ENCODE data around the gene CLEC16A.

CLEC16A gene

DNA sequence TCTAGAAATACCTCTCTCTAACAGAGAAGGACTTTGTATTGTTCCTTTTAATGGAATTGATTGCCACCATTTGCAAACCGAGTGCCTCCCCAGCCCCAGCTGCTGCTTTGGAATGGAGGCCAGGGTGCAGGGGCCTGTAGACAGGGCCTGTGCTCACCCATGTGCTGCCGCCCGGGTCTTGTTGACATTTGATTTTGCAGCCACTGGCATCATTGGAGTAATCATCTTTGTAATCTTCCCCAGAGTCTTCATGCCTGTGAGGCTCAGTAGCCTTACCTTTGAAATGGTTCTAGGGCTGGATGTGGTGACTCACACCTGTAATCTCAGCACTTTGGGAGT is 119.8 kb downstream of the CLEC16A start:
- DNase-seq (ENCODE audit: low spot score), result no peak

DNA sequence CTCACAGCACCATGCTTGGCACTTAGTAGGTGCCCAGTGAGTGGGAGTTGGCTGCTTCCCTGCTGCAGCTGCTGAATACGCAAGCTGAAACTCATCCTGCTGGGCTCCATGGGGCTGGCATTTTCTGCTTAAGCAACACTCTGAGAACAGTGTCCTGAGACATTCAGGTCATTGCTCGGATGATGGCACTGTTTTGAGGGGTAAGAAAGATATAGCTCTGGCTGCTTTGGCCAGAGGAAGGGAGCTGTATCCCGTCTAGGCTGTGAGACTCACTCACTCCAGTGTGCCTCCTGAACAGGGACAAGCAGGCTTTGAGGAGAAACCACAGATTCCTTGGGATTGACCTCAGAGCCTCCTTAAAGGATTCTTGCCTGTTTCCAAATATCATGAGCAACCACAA is 120.5 kb downstream of the CLEC16A start:
- no peak for DNase-seq (ENCODE audit: low spot score)

- DNase-seq (ENCODE audit: low spot score), result no peak
Measured at GRCh38 chr16:11066261-11066870, 122.0 kb downstream of the CLEC16A start.

DNA sequence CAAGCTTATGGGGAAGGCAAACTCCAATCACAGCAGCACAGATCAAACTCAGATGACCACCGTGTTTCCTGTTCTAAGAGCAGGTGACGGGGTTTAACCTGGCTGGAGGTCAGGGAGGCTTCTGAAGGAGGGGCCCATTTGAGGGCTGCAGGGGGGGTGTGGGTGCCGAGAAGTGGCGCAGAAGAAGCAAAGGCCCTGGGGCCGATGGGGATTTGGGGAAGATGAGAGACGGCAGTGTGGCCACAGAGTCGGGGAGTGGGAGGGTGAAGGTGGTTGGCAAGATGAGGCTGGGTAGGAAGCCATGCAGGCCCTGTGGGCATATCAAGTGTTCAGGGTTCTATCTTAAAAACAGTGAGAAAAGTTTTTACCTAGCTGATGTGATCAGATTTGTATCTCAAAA is 122.9 kb downstream of the CLEC16A start:
- no peak for DNase-seq (ENCODE audit: low spot score)

GRCh38 chr16:11067697-11068141 is 123.4 kb downstream of the CLEC16A start:
- DNase-seq (ENCODE audit: low spot score), result no peak

DNA sequence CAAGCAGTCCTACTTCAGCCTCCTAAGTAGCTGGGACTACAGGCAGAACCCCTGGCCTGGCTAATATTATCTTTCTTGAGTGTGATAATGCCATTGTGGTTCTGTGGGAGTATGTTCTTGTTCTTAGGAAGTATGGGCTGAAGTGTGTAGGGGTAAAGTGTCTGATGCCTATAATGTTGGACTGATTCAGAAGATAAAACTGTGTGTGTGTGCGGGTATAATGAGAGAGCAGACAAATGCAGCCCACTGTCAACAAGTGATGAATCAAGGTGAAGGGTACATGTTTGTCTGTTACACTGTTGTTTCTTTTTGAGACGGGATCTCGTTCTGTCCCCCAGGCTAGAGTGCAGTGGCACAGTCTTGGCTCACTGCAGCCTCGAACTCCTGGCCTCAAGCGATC is 127.5 kb downstream of the CLEC16A start:
- no peak for DNase-seq (ENCODE audit: low spot score)

- DNase-seq (ENCODE audit: low spot score), result no peak
Measured at GRCh38 chr16:11072420-11073153, 128.2 kb downstream of the CLEC16A start.

GRCh38 chr16:11073407-11073999 is 129.1 kb downstream of the CLEC16A start:
- DNase-seq (ENCODE audit: low spot score), result no peak

DNA sequence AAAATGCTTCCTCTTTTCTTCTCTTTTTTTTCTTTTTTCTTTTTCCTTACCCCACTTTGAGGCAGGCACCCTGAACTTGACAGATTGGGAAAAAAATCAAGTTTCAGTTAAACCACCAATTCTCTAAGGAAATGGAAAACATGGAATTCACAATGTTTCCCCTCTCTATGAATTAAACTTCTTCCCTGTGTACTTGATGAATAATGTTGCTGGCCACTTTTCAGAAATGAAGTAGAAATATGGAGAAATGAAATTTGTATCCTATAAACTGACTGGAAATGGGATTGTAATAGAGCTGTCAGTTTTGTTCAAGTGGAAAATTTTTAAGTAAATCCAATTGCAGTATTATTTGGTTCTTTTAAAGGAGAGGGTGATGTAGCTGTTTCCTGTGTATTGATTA is 129.8 kb downstream of the CLEC16A start:
- no peak for DNase-seq (ENCODE audit: low spot score)

DNA sequence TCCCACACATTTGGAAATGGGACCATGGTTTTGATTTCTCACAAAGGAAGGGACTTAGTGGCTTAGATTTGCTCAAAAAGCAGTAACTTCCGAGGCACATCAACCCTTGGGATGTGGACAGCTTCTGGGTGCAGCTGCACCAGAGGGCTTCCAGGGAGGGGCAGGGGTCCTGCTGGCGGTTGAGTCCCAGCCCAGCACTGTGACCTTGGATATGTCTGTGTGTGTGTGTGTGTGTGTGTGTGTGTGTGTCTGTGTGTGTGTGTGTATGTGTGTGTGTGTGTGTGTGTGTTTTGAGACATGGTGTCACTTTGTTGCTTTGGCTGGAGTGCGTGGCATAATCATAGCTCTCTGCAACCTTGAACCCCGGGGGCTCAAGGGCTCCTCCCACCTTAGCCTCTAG is 130.8 kb downstream of the CLEC16A start:
- no peak for DNase-seq (ENCODE audit: low spot score)

GRCh38 chr16:11076259-11077018 is 132.1 kb downstream of the CLEC16A start:
- DNase-seq (ENCODE audit: low spot score), result no peak

- DNase-seq (ENCODE audit: low spot score), result no peak
Measured at GRCh38 chr16:11078812-11079459, 134.6 kb downstream of the CLEC16A start.

- no peak for DNase-seq (ENCODE audit: low spot score)
Measured at GRCh38 chr16:11079652-11080187, 135.4 kb downstream of the CLEC16A start.

GRCh38 chr16:11080327-11080967 is 136.1 kb downstream of the CLEC16A start:
- DNase-seq (ENCODE audit: low spot score), result no peak

- DNase-seq (ENCODE audit: low spot score), result no peak
Measured at GRCh38 chr16:11080999-11081630, 136.8 kb downstream of the CLEC16A start.

- DNase-seq (ENCODE audit: low spot score), result no peak
Measured at GRCh38 chr16:11082108-11082859, 137.9 kb downstream of the CLEC16A start.

- DNase-seq (ENCODE audit: low spot score), result no peak
Measured at GRCh38 chr16:11082860-11083388, 138.6 kb downstream of the CLEC16A start.

GRCh38 chr16:11084484-11084875 is 140.1 kb downstream of the CLEC16A start:
- DNase-seq (ENCODE audit: low spot score), result no peak

GRCh38 chr16:11084876-11085485 is 140.6 kb downstream of the CLEC16A start:
- DNase-seq (ENCODE audit: low spot score), result no peak

DNA sequence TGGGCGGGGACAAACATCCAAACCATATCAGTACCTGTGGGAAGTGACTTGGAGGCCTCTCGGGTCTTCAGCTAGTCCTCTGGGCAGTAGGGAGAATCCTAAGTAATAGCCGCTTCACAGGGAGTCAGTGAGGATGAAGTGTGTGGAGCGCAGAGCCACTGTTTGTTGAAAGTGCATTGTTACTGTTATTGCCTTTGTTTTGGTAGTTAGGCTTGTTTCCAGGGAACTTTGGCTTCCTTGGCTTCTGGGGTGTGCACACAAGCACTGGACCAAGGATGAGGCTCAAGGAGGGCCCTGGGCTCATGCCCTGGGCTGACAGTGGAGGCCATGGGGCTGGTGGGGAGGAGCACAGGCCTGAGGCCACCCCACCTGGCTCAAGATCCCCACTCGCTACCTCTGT is 141.6 kb downstream of the CLEC16A start:
- DNase-seq (ENCODE audit: low spot score), result no peak

Measured in SW480 (cell line).